ENCODE measurements around the gene KRT1. TPM values are rescaled to one million over a fixed set of nuclear protein-coding genes. Genes with fewer than 3 reads are reported as not detected.

KRT1 gene
- polyA plus RNA-seq, 1 donor from 2014 or later = not detected

DNA sequence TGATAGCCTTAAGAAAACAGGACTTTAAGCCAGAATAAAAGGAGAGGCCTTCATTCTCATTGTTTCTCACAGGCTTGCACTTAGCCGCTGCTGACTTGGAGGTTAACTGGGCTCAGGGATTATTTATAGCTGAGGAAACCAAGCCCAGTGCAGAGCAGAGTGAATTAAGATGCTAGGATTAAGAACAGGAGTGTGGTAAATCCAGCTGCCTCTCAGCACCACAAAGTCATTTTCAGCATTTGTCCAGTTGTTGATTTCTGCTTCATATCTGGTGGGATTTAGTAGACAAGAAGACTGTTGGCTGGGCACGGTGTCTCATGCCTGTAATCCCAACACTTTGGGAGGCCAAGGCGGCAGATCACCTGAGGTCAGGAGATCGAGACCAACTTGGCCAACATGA lies 47.6 kb downstream of the KRT1 start:
- Histone ChIP-seq H3K4me3 (ENCODE audit: low read length) (no peak overlapping the region), H3K9ac (ENCODE audit: low read length) (no peak overlapping the region), H3F3A (ENCODE audit: insufficient read depth, low read length, poor library complexity, severe bottlenecking) (no peaks in the 10 kb centered on the region), H2AFZ (ENCODE audit: low read depth, low read length) (no peak overlapping the region), H3K36me3 (ENCODE audit: insufficient read depth, low read length) (no peaks in the 10 kb centered on the region), H3K9me3 (ENCODE audit: low read length) (no peaks in the 10 kb centered on the region), H3K9me2 (ENCODE audit: insufficient read depth, low read length) (no peaks in the 10 kb centered on the region), H3K27ac (ENCODE audit: low read length) (no peak overlapping the region), H4K20me1 (ENCODE audit: insufficient read depth) (no peaks in the 10 kb centered on the region), H3K79me2 (replicated peaks; ENCODE audit: insufficient read depth, low read length) (no peaks in the 10 kb centered on the region), H3K4me2 (ENCODE audit: low read length) (no peak overlapping the region), H3K27me3 (ENCODE audit: insufficient read depth, low read depth, low read length) (no peaks in the 10 kb centered on the region)
- no peak for TF ChIP-seq REST (IDR thresholded peaks at IDR 0.05; ENCODE audit: borderline replicate concordance)
- TF ChIP-seq EZH2 (IDR thresholded peaks at IDR 0.05; ENCODE audit: borderline replicate concordance, insufficient read depth, low read length, poor library complexity, severe bottlenecking) = no peak
- TF ChIP-seq POLR2AphosphoS5 (IDR thresholded peaks at IDR 0.05) = no peak
- no peak for TF ChIP-seq EP300 (conservative IDR thresholded peaks at IDR 0.05; ENCODE audit: poor library complexity, severe bottlenecking)
- no peak for TF ChIP-seq TAF1 (IDR thresholded peaks at IDR 0.05; ENCODE audit: low read depth)
- no peak for TF ChIP-seq SMC3 (conservative IDR thresholded peaks at IDR 0.05; ENCODE audit: poor library complexity)
- no peak for TF ChIP-seq RAD21 (conservative IDR thresholded peaks at IDR 0.05)
- TF ChIP-seq MXI1 (conservative IDR thresholded peaks at IDR 0.05; ENCODE audit: poor library complexity, severe bottlenecking) = no peak
- no peak for TF ChIP-seq CTCF (IDR thresholded peaks at IDR 0.05; ENCODE audit: poor library complexity, severe bottlenecking)

DNA sequence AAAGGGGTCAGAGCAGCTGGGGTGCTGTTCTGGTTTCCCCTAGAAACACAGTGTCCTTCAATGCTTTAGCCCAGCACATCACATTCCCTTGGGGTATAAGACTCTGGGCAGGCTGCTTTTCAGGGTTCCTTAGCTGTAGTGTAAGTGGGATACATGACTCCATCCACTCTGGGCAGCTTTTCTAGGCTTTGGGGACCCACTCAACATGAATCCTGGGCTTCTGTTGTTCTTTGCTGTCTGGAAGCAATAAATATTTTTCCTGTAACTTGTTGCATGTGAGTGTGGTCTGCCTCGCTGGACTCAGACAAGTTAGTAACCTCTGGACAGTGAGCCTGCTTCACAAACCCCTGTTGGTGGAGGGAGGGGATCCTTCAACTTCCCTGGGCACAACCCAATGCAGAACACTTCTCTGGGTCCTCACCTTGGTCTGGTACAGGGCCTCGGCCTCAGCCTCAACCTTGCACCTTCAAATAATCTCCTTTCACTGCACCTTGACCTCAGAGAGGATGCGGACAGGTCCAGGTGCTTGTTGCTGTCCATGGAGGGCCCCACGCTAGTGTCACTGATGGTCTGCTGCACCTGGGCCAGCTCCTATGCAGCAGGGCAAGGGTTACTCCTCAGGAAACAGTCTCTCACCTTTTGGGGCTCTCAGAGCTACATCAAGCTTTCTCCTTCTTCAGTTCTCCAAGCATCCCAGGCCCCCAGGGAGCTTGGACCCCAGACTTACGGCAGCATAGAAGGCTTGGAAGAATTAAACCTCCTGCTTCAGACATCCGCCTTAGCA lies 48.3 kb downstream of the KRT1 start:
- H3K4me2 ChIP-seq (ENCODE audit: low read length) = no peak overlapping the region
- no peaks in the 10 kb centered on the region for H4K20me1 ChIP-seq (ENCODE audit: insufficient read depth)
- no peak overlapping the region for H3K4me3 ChIP-seq (ENCODE audit: low read length)
- H3K79me2 ChIP-seq (replicated peaks; ENCODE audit: insufficient read depth, low read length) = no peaks in the 10 kb centered on the region
- no peaks in the 10 kb centered on the region for H3K9me2 ChIP-seq (ENCODE audit: insufficient read depth, low read length)
- H3K9ac ChIP-seq (ENCODE audit: low read length) = no peak overlapping the region
- H3K9me3 ChIP-seq (ENCODE audit: low read length) = no peaks in the 10 kb centered on the region
- TF ChIP-seq CTCF (IDR thresholded peaks at IDR 0.05; ENCODE audit: poor library complexity, severe bottlenecking) = no peak
- no peak for TF ChIP-seq SMC3 (conservative IDR thresholded peaks at IDR 0.05; ENCODE audit: poor library complexity)
- no peak for TF ChIP-seq RAD21 (conservative IDR thresholded peaks at IDR 0.05)
- TF ChIP-seq EZH2 (IDR thresholded peaks at IDR 0.05; ENCODE audit: borderline replicate concordance, insufficient read depth, low read length, poor library complexity, severe bottlenecking) = no peak
- no peak for TF ChIP-seq EP300 (conservative IDR thresholded peaks at IDR 0.05; ENCODE audit: poor library complexity, severe bottlenecking)
- TF ChIP-seq POLR2AphosphoS5 (IDR thresholded peaks at IDR 0.05) = no peak
- TF ChIP-seq REST (IDR thresholded peaks at IDR 0.05; ENCODE audit: borderline replicate concordance) = no peak
- TF ChIP-seq TAF1 (IDR thresholded peaks at IDR 0.05; ENCODE audit: low read depth) = no peak
- no peak for TF ChIP-seq MXI1 (conservative IDR thresholded peaks at IDR 0.05; ENCODE audit: poor library complexity, severe bottlenecking)
- no peak overlapping the region for H3K27ac ChIP-seq (ENCODE audit: low read length)
- H2AFZ ChIP-seq (ENCODE audit: low read depth, low read length) = no peak overlapping the region
- no peaks in the 10 kb centered on the region for H3K36me3 ChIP-seq (ENCODE audit: insufficient read depth, low read length)
- H3F3A ChIP-seq (ENCODE audit: insufficient read depth, low read length, poor library complexity, severe bottlenecking) = no peaks in the 10 kb centered on the region
- H3K27me3 ChIP-seq (ENCODE audit: insufficient read depth, low read depth, low read length) = no peaks in the 10 kb centered on the region

Data from neural cell (in vitro differentiated cells).